GM19328 (cell line): ENCODE results near the gene TMEM231.
"Not testable (repeated sequence)": the region's sequence is repeated elsewhere in the genome, so short reads cannot be mapped to it uniquely, and the experiment has no call there.

Experiments
- ATAC-seq: cut with Tn5 transposase; IDR thresholded peaks from one replicate; pipeline ENCODE4 v1.9.1; 2021; ENCODE audit warnings: mild to moderate bottlenecking, moderate library complexity; ENCODE audit not compliant: unreplicated experiment

Gene TMEM231

DNA sequence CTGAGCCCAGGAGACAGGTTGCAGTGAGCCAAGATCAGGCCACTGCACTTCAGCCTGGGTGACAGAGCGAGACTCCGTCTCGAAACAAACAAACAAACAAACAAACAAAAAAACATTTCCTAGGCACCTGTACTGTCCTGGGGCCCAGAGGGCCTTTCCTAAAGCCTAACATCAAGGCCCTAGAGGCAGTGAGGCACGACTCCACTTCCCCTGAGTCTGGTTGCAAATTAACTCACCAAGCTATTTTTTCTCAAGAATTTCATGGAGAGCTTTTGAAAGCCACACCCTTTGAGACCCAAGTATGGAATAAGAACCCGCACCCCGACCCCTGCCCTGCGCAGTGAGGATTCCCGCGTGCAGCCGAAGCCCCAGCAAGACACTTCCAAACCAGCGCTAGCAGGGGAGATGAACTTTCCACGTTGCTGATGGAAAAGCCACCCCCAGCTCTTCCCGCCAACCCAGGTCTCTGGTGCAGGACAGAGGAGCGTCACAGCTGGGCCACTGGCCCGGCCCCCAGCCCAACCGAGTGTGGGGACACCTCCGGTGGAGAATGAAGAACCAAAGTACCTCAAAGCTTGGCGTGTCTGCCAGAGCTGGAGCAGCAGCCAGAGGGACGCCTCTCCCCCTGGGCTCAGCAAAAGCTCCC lies 21.4 kb downstream of the TMEM231 start:
- no peak for ATAC-seq

DNA sequence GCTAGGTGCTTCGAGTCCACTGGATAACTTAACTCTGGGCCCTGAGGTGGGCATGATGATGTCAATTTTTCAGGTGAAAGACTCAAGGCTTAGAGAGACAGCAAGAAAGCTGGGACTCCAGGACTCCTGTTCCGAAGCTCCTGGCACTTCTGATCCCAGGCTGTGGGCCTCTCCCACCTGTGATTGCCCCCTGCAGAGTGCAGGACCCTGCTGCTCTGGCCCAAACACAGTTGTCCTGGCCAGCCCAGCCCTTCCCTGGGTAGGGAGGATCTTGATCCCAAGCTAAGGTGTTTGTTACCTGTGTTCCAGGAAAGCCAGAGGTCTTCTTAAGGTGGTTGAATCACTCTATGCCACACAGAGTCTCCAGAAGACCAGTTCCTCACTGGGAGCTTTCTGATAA lies 23.3 kb downstream of the TMEM231 start:
- ATAC-seq: no peak

DNA sequence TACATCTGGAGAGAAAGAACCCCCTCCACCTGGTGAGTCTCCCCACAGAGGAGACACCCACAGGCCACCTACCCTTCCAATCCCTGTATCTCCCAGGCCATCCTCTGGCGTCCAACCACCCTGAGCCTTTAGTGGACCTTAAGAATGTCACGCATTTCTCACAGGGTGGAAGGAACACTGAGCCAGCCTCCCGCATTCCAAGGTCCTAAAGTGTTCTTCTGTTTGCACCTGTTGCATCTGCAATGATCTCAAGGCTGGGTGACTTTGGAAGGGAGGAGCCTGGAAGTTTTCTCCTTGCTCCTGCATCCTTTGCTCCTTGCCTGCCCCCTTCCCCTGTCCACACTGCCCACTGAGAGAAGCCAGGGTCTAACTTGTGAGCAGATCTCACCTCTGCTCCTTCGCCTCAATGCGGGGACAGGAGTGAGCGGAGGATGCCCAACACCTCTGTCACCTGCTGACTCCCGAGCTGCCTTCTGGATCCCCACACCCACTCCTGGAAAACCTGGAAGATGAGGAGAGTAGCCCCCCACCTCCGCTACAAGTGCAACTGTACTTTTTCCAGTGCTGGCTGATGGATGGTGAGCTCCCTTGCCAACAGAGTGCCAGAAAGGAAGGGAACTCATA lies 23.8 kb downstream of the TMEM231 start:
- ATAC-seq: no peak

DNA sequence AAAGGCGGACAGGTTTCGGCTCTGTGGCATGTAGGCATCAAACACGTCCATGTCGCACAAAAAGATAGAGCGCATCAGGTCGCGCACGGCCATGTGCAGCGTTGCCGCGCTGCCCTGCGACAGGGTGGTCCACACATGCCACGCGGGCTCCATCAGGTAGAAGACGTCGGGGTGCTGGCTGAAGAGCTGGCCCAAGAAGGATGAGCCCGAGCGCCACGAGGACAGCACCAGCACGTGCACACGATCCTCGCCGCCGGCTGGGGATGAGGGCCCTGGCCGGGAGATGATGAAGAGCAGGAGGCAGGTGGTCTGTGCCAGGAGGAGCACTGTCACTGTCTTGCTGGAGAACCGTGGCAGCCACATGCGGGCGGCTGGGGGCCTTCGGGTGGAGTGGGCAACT lies 26.1 kb downstream of the TMEM231 start:
- no peak for ATAC-seq

DNA sequence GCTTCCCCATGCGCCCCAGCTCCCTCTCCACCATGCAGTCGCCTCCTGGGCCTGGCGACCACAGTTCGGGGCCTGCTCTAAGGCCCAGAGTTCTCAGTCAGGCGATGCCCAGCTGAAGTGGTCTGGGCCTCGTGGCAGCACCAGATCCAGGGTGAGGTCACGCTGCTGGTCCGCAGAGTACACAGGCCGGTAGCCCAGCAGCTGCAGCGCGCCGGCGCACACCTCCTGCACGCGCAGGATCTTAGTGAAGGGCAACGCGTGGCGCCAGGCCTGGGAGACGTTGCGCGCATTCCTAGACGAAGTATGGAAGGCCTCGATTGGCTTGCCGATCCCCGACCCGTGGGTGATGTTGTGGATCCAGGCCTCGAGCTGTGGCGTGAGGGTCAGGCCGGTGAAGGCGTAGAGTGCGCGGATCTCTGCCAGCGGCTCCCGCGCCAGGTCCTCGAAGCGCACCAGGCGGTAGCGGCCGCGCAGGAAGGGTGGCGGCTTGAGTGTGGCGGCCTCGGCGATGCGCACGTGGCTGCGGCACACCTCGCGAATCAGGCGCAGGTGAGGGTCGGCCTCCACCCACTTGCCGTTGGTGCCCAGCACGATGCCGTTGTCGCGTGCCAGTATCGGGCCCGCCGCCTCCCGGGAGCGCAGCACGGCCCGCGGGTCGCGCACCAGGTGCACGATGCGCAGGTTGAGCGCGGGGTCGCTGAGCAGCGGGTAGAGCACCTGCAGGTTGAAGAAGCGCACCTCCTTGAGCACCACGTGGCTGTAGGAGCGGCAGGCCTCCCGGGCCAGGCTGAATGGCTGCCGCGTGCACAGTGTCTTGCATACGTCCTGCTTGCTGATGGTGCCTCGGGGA lies 26.8 kb downstream of the TMEM231 start:
- ATAC-seq: no peak

DNA sequence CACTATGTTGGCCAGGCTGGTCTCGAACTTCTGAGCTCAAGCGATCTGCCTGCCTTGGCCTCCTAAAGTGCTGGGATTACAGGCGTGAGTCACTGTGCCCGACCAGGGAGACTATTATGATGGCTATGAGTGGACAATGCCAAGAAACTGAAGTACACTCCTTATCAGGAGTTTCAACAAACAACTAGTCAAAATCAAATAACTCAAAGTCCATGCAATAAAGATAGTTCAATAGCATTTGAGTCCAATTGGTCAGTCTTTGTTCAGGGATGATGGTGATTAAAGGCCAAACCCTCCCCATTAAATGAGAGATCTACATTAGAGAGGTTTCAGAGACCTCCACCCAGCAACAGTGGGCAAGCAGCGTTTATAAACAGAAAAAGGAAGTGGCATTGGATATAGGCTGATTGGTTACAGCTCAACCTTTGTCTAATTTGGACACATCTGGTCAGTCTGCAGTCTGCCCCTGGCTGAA lies 28.2 kb downstream of the TMEM231 start:
- ATAC-seq: no peak

DNA sequence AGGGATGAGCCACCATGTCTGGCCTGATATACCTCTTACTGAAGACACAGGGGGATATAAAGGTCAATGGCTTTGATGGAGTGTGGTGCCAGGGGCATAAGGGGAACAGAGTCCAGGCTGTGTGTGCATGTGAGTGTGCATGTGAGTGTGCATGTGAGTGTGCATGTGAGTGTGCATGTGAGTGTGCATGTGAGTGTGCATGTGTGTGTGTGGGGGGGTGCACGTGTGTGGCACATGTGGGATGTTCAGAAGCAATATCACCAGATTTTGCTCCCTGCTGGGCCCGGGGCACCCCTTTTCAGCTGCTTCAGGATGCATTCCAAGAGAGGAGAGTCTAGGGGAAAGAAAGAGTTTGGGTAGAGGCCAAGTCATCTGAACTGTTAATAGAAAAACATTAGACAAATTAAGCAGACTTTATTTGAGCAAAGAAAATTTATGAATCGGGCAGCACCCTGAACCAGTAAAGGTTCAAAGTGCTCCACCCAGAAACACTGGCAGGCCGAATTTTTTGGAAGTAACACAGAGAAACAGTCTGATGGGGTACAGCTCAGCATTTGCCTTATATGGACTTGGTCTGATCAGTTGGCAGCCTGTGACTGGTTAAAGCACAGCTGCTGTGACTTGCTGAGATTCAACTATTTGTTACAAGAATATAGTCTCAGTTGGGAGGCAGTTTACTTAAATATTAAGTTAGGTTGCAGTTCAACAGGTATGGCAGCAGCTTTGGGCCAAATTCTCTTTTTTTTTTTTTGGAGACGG lies 29.8 kb downstream of the TMEM231 start:
- no peak for ATAC-seq

DNA sequence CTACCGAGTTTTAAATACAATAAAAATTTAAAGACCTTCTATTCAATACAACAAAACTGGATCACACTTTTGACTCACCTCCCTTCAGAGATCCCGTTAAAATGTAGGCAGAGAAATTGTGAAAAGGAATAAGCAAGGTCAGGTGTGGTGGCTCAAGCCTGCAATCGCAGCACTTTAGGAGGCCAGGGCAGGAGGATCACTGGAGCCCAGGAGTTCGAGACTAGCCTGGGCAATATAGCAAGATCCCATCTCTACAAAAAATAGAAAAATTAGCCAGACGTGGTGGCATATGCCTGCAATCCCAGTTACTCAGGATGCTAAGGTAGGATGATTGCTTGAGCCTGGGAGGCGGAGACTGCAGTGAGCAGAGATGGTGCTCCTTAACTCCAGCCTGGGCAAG lies 36.9 kb downstream of the TMEM231 start:
- ATAC-seq: no peak

DNA sequence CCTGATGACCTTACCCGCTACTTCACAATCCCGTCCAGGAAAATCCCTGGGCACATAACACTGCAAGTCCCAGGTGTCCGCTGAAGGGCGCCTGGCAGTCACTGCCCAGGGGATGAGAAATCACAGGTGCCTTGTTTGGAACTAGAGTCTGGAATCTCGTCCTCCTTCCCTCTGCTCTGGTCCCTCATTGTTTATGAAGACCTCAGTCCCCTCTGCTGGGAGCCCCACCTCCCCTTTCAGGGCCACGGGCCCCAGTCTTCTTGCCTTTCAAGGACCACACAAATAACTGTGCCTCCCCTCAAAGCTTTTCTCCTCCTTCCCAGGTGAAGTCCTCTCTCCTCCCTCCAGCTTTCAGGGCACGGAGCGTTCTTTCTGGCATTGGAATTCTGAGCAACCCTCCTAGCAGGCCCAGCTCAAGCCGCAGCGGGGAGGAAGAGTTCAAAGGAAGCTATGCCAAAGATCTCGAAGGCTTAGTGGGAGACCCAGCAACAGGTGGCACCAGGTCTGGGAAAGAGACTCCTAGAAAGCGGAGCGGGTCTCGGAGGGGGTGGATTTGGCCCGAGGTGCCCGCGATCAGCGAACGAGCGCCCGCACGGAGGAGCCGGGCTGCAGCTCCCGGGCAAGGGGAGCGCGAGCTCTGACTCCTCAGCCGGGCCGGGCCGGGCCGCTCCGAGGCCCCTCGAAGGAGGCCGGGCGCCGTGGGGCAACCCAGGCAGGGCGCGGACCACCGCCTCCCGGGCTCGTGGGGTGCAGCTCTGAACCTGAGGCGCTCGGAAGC lies 39.7 kb downstream of the TMEM231 start:
- ATAC-seq: peak; percentile 19

DNA sequence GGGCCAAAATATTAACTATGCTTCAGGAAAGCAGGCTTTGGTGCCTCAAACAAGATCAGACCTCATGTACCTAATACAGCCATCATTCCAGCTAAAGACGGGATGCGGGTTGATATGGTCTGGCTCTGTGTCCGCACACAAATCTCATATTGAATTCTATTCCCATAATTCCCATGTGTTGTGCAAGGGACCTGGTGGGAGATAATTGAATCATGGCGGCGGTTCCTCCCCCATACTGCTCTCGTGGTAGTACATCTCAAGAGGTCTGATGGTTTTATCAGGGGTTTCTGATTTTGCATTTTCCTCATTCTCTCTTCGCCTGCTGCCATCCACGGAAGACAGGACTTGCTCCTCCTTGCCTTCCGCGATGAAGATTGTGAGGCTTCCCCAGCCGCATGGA lies 41.8 kb downstream of the TMEM231 start:
- ATAC-seq: no peak

DNA sequence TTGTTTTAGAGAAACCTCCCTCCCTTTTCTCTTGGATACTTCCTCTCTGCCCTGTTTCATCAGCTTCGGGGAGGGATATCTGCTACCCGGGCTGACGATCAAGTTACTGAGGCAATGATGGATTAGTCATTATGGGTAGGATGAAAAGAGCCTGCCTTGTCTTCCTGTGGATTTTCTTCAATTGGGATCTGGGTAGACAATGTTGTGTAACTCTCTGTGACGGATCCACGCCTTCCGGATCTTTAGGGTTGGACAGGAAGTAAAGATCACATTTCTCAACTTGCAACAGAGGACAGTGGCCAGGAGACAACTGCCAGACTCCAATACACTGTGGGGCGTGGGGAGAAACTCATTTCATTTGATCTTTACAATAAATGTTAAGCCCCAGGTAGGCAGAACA lies 49.5 kb downstream of the TMEM231 start:
- ATAC-seq: no peak

DNA sequence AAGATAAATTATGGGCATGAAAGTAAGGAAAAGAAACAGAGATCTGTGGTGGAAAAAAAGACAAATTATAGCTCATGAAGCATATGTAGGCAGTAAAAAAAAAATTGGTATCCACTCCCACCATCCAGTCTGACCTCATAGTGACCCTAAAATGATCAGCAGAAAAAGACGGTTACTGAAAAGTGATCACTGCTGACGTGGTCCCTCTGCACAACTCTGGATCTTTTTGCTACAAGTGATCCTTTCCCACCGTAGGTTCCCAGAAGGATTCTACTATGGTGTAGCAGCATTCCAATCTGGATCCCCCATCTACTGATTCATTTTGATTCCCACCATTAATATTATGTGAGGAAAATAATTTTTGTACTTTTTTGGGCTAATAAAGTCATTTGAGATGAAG lies 49.9 kb downstream of the TMEM231 start:
- no peak for ATAC-seq

DNA sequence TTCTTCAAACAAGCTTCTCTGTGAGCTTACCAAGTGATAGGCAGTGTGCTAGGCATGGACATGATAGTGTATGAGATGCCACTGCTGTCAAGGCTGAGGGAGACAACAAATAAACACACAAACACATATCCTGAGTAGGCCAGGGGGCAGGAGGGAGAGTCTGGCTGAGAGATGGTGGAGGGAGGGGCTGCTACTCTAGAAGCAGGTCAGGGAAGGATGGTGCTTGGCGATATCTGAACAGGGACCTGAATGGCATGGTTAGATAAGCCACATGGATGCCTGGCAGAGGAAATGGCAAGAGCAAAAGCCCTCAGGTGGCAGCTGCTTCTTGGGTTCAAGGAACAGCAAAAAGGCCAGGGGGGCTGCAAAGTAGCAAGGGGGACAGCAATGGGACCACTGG lies 52.3 kb downstream of the TMEM231 start:
- no peak for ATAC-seq

DNA sequence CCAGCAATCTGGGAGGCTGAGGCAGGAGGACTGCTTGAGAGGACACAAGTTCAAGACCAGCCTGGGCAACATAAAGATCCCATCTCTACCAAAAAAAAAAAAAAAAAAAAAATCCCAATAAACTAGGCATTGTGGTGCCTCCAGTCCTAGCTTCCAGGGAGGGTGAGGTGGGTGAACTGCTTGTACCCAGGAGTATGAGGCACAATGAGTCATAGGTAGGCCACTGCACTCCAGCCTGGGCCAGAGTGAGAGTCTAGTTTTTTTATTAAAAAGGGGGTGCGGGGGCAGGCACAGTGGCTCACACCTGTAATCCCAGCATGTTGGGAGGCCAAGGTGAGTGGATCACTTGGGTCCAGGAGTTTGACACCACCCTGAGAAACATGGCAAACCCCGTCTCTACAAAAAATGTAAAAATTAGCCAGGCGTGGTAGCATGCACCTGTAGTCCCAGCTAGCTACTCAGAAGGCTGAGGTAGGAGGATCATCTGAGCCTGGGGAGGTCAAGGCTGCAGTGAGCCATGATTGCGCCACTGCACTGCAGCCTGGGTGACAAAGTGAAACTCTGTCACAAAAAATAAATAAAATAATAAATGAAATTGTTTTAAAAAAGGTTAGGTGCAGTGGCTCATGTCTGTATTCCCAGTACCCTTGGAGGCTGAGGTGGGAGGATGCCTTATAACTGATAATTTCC lies 53.0 kb downstream of the TMEM231 start:
- ATAC-seq: no peak

DNA sequence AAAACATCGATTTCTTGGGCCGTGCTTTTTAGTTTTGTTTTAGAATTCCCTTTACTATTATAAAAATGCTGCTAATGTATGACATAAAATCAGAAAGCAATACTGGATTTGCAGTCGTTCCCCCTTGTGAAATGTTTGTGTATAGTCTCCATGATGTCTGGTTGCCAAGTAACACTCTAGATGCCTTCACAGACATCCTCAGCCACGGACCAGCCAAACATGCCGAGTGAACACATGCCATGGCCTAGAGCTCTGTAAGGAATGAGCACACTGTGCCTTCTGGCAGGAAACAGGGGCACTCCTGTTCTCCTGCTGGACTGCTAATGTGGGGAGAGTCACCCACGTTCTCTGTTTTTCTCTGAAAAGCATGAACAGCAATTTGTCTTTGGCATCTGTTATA lies 54.2 kb downstream of the TMEM231 start:
- ATAC-seq: not testable (repeated sequence)

DNA sequence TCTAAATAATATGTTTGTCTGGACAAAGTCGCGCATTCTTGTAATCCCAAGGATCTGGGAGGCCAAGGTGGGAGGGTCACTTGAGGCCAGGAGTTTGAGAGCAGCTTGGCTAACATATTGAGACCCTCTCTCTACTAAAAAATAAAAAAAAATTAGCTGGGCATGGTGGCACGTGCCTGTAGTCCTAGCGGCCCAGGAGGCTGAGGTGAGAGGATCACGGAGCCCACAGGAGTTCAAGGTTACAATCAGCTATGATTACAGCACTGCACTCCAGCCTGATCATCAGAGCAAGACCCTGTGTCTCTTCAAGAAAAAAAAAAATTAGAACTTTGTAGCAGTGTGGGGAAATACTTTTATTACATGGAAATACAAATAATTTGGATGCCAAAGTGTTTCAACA lies 54.7 kb downstream of the TMEM231 start:
- ATAC-seq: no peak

DNA sequence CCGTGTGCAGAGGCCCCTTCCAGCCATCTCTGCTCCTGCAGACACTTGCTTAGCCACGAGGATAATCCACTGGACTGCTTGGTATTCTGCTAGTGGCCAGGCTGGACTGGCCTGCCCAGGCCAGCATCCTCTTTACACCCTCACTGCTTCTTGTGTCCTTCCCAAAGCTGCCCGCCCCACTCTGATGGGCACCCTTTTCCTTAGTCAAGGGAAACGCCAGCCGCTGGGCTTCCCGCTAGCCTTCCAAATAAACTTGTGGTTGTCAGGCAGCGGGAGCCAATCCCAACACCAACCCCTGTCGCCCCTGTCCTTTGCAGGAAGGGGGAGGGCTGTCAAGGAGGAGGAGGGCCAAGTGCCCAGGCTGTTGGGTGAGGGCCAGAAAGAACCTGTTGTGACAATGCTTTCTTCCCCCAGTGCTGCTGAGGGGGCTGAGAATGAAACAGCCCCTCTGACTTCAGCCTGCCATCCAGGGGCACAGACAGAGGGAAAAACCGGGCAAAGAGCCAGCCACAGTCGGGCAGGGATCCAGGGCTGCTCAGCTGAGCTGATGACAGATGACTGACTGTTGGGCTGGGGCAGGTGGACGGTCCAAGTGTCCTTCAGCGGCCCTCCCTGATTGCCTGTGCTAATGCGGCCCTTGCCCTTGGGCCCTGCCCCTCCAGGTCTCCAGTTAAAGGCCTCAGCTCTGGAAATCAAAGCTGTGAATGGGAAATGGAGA lies 57.3 kb downstream of the TMEM231 start:
- ATAC-seq: not testable (repeated sequence)

DNA sequence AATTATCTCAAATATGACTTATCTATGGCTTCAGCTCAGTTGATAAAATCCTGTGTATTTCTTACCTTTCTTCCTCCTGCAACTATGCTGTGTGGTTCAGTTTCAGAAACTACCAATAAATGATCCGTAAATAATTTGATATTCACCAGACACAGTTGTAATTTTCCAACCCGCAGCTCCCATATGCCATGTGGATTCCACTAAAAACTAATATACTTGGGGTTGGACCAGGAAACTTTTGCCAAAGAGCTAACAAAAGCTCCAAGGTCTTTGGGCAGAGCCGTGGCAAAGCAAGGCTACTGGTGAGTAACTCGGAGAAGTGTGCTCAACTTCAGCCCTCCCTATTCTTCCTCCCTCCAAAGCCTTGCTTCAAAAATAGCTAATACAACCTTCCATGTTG lies 58.5 kb downstream of the TMEM231 start:
- ATAC-seq: no peak

DNA sequence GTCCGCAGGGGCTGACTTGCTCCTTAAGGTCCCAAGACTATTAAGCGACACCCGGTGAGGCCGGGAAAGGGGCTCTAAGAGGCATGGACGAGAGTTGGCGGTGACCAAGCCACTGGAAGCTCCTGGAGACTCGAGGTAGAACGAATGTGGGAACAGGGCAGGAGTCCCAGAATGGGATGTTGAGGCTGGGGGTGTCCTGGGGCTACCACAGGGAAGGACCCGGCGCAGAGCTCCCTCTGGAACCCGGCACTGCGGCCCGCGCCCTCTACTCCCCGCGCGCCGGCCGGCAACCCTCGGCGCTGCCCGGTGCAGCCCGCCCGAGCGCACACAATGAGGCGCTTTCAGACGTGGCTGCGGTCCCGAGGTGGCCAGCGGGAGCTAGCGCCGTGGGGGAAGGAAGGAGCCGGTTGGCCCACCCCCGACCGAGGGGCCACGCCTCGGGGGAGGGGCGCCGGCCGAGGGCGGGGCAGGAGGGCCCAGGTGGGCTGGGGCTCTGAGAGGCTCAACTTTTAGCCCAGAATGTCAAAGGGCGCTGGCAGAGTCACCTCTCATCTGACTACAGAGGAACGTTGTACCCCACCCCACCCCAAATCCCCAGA lies 60.9 kb downstream of the TMEM231 start, which contains the start of gene CHST6:
CHST6 (minus strand) TSS at position 366 of the 599 bp plus-strand sequence. CDS start 15,613 bp downstream, outside the sequence.
- ATAC-seq: peak; percentile 60
